Measurements from ENCODE around the gene FIBP.

The FIBP gene

DNA sequence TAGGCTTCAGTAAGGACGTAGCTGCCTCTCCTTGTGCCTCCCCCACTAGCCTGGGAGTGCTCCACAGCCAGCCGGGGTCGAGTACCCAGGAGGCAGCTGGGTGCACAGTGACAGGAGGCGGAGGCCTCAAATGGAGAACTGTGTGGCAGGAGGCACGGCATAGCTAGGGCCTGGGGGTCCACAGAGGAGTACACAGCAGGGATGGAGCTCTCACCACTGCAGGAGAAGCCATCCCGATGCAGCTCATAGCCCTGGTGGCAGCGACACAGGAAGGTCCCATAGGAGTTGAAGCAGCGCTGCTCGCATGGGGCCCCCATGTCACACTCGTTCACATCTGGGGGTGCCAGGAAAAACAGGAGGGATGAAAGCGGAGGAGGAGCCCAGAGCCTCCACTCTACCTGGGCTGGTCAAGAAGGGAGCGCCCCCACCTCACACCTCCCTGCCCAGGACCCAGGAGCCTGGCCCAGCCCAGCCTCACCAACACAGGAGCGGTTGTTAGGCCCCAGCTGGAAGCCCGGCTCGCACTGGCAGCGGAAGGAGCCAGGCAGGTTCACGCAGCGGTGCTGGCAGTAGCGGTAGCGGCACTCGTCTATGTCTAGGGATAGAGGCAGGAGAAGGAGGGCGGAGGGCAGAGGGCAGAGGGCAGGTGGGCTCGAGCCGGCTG lies 18.5 kb downstream of the FIBP start:
- DNase-seq = no peak

DNA sequence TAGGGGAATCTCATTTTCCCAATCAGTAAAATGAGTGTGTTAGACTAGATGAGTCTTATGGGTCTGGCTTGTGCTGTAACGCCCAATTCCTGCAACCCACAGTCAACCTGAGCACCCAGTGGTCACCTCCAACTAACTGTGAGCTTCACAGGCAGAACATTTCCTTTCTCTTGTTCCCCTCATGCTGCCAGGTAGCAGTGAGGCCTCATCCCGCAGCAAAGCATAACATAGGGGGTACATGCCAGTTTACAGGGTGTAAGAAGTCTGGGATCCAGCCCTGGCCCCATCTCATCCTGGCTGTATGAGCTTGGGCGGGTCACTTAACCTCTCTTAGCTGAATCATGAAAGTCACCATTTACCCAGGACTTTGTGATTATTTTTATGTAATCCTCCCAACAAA lies 19.4 kb downstream of the FIBP start:
- no peak for DNase-seq

DNA sequence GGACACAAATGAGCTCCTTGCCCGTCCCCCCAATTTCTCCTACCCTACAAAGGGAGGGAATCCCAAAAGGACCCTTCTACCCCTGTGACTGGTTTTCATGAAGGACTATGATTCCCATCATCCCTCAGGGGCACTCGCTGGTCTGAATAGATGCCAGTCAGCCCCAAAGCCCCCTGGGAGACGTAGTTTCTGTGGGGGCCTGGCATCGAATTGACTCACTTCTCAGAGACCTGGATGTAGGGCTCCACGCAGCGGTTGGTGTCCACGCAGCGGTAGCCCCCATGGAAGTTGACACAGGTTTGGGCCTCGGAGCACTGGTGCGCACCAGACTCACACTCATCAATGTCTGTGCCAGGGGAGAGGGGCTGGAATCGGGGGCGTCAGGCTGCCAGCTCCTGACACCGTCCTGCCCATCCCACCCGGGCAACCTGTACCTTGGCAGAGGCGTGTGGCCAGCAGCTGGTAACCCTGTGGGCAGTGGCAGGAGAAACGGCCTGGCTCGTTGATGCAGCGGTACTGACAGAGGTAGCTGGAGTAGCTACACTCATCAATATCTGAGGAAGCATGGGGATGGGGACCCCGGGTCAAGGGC lies 20.1 kb downstream of the FIBP start:
- DNase-seq = peak in 4 of 6 experiments; percentile 11 to 29 (median 24)

GRCh38 chr11:65867284-65868071 lies 20.8 kb downstream of the FIBP start:
- no peak for DNase-seq

- DNase-seq = no peak
Measured at GRCh38 chr11:65866509-65867283, 21.6 kb downstream of the FIBP start.

GRCh38 chr11:65865550-65866172 lies 22.6 kb downstream of the FIBP start:
- DNase-seq = no peak

DNA sequence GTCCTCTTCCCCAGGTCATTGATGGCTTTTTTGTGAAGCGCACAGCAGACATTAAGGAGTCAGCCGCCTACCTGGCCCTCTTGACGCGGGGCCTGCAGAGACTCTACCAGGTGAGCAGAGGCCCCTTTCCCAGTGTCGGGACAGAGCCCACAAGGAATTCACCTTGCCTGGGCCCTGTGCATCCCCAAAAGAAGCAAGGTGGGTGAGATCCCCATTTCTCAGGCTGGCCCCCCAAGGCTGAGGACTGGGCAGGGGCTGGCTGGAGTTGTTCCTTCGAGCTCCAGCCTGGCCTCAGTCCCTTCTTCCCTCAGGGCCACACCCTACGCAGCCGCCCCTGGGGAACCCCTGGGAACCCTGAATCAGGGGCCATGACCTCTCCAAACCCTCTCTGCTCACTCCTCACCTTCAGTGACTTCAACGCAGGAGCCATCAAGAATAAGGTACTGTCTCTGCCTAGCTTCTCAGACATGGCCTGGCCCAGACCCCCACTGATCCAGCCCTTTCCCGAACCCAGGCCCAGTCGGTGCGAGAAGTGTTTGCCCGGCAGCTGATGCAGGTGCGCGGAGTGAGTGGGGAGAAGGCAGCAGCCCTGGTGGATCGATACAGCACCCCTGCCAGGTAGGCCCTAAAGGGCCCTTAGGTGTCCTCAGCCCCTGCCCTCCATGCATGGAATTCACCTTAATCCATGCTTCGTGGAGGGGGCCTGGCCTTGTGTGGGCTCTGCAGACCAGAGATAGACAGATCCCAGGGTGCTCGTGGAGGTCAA lies 23.4 kb downstream of the FIBP start:
- no peak for DNase-seq

DNA sequence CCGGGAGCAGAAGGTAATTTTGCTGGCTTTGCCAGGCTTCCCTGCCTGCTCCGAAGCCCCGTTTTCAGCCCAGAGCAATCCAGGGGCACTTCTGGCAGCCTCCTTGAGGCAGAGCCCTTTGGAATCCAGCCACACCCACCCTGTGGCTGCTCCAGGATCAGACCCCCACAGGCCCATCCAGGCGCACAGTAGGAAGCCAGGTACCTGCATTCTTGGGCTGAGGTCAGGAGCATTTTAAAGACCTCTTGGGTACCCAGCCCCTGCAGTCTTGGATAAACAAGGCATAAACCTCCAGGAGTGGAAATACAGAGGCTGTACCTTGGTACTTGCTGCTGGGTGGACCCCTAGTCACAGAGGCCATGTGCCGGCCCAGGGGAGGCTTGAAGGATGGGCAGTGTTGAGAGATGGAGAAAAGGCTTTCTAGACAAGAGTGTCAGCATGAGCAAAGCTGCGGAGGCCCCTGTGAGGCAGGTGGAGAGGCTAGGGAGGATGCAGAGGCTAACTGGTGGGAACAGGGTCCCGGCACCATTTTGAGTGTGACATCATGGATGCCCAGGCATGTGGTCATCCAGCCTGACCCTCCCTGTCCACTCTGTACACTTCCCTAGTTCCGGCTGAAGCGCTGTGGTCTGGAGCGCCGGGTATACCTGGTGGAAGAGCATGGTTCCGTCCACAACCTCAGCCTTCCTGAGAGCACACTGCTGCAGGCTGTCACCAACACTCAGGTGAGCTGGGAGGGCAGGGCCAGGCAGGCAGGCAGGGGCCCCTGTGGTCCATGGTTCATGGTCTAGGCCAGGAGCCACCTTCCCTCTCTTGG lies 24.2 kb downstream of the FIBP start:
- no peak for DNase-seq

GRCh38 chr11:65862941-65863888 lies 25.1 kb downstream of the FIBP start:
- DNase-seq = no peak

DNA sequence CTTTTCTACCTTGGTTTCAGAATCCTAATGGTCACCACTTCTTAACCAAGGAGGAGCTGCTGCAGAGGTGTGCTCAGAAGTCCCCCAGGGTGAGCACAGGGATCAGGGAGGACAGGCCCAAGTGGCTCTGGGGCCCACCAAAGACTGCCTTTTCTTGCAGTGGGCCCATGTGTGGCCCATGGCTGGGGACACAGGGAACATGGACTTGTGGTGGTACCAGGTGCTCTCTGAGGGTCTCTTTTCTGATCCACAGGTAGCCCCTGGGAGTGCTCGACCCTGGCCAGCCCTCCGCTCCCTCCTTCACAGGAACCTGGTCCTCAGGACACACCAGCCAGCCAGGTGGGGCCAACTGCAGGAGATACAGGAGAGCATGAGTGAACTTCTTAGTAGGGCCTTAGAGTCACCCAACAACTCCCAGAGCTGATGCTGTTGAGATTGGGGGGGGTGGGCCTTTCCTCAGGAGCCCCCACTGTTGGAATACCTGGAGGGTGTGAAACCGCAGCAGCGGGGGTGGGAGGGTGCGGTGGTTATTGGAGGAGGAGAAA lies 26.0 kb downstream of the FIBP start:
- DNase-seq = no peak

GRCh38 chr11:65861533-65862183 lies 26.6 kb downstream of the FIBP start:
- no peak for DNase-seq

DNA sequence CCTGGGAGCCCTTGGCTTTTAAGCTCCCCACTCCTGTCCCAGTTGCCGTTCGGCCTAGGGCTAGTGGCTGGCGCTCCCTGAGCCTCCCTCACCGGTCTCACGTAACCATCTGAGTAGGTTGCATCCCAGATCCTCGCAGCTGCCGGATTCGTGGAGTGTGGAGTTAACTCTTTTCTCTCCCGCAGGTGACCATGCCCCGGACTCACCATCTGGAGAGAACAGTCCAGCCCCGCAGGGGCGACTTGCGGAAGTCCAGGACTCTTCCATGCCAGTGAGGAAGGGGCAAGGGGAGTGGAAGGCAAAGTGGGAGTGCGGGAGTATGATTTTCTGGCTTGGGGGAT lies 27.1 kb downstream of the FIBP start:
- no peak for DNase-seq

GRCh38 chr11:65860278-65861164 lies 27.8 kb downstream of the FIBP start, which contains the start of gene MUS81:
MUS81 (plus strand) TSS chr11:65860433; CDS start chr11:65860754, 321 bp downstream.
- peak; percentile 88 to 96 (median 93) for DNase-seq

DNA sequence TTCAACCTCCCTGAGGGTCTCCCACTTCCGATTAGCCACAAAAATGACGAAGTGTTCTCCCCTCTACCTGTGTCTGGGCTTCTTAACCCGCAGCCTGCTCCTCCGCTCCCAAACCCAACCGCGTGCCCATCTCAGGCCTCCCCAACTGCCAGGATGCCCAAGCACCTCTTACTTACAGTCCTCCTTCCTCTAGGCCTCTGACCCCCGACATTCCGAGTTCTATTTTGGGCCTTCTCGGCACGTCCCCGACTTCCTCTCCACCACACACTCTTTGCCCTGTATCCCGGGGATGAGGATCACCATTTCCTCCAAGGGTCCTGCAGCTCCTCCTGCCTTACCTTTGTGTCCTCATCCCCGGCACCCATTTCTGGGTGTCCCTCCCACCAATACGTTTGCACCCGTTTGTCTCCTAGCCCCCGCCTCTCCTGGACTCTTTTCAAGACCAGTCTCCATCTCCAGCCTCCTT lies 28.4 kb downstream of the FIBP start:
- peak in 2 of 6 experiments; percentile 51 to 70 for DNase-seq

DNA sequence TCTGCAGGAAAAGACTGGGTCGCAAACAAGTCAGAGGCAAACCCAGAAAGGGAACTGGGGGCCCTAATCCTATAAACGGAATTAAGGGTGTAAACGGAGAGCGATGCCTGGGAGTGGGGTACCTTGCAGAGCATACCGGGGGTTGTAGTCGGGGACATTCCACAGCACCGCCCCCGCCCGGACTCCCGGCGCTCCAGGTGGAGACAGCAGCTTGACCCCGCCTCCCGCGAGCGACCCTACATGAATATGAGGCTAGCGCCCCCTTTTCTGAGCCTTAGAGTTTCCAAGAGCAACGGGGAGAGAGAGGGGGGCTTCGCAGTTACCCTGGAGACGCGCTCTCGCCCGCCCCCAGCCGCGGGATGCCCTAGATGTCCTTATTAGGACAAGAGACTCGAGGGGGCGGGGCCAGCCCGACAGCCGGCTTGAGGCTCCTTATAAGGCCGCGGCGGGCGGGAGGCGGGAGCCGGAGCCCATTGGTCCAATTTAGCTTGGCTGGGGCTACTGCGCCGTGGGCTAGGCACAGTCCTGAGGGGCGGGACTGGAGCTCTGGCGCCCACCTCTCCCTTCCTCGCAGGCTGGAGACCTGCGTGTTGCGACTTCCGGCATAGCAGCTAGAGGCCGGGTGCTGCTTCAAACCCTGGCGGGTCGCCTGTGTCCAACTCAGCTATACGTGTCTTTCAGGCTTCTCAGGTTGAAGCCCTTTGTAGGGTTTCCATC lies 29.0 kb downstream of the FIBP start:
- DNase-seq = peak; percentile 86 to 97 (median 90)

DNA sequence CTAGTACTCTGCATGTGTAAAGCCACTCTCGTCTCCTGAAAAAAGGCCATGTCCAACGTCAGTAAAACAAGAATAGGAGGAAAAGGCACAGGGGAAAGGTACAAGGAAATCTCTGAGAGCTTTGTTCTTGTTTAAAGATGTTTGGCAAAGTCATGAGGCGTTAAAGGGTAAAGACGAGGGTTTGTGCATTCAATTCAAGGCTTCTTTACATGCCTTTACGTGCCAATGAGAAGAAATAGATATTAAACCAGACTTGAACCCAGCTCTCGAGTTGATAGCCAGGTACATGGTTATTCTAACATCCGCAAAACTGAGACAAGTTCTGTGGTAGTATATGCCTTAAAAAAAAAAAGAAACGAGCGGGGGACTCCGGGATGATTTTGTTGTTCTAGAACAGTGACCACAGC lies 29.6 kb downstream of the FIBP start:
- DNase-seq = no peak
